ENCODE results near the gene OSBPL2. TPM values are rescaled to one million over a fixed set of nuclear protein-coding genes. Genes with fewer than 3 reads are reported as not detected.

OSBPL2 gene
- total RNA-seq, 1 experiment from 2014 or later, result 44.9 TPM

DNA sequence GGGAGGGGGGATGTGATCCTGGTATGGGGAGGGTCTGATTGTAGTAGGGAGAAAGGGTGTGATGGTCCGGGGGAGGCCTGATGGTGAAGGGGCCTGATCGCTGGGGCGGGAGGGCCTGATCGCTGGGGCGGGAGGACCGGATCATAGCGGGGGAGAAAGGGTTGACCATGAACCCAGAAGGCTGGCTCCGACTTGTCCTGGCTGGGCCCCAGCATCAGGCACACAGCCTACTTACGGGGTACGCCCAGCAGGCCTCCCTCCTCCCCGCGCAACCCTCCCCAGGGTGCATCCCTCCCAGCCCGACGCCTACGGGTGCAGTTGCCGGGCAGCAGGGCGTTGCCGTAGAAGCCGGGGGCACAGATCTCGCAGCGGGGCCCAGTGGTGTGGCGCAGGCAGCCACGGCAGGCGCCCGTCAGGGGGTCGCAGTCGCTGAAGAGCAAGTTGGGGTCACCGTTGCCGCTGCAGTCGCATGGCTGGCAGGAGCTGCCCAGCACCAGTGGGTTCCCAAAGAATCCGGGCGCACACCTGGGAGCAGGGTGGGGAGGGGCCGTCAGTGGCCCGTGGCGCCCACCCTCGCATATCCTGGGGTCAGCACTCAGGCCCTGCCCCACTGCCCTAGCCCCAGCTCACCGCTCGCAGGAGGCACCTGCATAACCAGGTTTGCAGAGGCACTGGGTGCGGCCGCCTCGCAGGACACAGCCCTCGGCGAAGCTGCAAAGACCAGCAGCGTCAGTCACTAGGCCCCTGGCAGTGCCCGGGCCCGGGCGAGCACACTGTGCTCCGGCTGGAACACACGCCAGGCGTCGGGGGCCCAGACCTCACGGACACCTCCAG is 85.0 kb downstream of the OSBPL2 start:
- no peak for DNase-seq (ENCODE audit: low spot score)

DNA sequence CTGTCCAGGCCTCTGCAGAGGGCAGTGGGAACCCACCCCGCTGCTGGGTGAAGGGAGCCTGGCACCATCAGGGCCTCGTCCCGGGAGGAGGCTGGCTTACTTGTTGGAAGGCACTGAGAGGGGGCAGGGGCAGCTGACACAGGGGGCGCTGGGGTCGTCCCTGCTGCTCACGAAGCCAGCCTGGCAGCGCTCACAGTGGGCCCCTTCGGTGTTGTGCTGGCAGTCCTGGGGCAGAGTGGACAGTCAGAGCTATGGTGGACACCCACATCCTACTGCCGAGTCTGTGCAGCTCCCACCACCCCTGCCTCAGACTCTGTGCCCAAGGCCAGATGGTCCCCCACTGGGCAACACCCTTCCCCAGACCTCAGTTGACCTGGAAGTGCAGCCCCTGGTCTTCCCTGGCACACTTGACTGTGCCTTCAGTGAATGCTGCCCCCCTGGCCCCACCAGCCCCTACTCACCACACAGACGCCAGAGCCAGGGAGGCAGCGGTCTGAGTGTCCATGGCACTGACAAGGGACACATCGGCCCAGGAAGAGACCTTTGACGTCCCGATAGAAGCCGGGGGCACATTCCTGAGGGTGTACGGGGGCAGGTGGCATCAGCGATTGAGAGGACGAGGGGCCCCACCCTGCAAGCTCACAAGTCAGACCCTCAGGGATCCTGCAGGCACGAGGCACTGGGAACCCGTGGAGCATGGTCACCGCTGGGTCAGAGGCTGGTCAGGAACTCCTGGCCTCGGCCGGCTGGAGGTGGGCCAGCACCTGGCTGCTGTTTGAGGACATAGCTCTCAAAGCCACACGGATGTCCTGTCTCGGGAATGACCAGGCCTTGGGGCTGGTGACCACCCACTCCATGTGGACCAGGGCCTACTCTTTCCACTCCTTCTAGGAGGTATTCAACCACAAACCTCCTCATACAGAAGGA is 85.9 kb downstream of the OSBPL2 start:
- no peak for DNase-seq (ENCODE audit: low spot score)

DNA sequence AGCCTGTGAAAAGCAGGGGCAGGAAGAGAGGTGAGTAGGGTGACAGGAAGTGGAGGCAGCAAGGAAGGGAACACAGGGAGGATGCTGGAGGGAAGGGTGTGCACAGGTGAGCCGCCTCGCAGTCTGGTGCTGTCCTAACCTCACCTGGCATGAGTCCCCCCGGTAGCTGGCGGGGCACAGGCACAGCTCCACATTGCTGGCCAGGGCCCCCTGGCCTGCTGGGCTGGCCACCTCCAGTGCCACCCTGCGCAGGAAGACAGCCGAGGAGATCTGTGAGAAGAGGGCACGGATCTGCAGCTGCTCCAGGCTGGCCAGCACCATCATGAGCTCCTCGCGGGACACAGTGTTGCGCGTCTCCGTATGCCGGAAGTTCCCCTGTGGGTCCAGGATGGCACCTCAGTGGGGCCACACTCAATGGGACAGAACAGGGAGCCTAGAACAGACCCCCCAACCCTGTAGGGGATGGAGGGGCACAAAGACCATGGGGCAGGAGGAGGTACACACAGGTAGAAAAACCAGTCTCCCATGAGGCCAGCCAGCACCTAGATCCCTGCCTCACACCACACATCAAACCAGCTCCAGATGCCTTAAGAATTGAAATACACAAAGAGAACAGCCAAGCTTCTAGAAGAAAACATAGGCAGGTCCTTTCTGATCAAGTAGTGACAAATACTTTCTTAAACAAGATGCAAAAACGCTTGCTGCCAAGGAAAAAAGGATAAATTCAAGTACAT is 87.0 kb downstream of the OSBPL2 start:
- no peak for DNase-seq (ENCODE audit: low spot score)

DNA sequence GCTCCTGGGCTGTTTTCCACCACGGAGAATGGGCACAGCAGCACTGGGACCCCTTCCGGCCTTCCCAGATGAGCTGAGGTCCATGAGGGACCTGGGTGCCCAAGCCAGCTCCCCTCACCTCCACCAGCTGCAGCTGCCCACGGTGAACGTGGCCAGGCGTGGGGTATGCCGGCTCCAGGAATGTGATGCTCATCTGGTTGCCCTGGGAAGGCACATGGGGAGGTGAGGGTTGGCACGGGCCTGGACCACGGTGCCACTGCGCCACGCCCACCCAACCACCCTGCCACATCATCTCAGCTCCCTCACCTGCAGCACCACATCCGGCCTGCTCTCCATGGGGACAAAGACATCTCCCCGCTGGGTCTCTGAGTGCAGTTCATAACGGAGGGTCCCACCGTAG is 88.2 kb downstream of the OSBPL2 start:
- DNase-seq (ENCODE audit: low spot score), result no peak

DNA sequence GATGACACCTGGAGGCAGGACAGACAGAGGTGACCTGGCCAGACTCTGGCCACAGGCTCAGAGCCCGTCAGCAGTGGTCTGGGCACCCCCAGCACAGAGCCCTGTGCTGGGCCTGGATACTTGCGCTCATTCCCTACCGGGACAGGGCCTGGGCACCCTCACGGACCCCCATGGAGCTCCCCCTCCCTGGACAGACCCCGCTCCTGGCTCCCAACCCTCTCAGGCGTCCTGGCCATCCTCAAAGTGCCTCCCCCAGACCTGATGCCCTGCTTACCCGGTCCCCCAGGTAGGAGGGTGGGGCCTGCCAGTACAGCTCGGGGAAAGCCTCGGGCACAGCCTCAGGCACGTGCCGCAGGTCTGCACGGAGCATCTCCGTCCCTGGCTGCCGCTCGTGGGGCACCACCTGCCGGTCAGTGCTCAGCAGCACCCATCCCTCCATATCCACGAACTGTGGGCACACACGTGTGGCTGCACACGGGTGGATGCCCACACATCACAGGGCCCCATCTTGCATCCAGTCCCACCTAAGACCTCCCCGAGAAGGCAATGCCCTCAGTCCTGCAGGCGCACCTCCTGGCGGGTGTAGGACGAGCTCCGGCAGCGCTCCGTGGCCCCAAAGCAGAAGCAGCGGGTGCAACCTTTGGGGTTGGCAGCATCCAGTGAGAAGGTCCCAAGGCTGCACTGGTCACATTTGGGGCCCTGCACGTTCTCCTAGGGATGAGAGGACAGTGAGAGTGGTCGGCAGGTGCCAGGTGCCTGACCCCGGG is 88.8 kb downstream of the OSBPL2 start:
- DNase-seq (ENCODE audit: low spot score), result no peak

DNA sequence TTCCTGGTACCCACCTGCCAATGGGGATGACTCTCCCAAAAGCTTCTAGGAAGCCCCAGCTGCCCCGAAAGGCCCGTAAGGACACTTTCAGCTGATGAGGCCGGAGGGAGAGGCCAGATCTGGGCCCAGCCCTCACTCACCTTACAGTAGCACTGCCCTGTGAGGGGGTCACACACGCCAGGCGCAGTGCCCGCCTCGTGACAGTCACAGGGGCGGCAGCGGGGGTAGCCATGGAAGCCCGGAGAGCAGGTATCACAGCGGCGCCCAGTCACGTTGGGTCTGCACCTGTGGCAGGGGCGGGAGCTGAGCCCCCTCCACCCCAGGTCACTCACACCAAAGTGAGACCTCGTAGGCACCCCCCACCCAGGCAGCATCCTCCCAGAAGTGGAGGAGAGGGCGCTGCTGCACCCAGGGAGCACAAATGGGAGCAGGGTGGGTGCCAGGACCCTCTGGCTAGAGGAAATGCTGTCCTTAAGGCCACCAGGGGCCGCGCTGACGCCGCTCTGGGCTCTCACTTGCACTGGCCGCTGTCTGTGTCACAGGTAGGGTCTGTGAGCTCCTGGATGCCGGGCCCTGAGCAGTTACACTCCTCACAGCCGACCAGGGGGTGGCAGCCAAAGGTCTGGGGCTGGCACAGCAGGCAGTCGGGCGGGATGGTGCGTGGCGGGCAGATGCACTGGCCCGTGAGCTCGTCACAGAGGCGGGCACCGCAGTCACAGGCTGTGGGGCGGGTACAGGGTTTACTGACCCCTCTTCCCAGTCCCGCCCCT is 89.6 kb downstream of the OSBPL2 start:
- DNase-seq (ENCODE audit: low spot score), result no peak

DNA sequence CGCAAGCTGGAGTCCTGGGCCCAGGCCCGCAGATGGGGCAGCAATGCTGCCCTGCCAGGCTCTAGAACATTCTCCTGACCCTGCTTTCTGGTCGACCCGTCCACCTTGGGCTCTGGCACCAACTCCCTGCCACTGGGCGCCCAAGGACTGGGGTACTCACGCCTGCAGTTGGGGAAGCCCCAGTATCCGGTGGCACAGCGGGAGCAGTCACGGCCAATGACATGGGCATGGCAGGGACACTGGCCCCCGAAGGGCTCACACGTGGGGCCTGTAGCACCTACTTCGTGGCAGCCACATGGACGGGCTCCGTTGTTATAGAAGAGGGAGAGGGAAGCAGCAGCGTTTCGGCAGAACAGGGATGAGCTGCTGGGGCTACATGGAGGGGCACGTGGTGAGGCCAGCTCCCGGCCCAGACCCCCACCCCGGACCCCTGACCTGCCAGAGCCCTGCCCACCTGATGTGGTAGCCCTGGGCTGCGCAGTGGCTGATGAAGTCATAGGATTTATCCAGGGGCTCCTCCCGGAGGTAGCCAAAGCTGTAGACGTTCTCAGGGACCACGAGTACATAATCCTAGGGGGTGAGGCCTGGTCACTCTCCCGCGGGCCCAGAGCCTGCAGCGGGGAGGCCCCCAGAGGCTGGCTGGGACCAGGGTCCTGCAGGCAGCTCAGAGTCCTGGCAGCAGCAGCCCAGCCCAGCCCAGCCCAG is 90.5 kb downstream of the OSBPL2 start:
- no peak for DNase-seq (ENCODE audit: low spot score)

DNA sequence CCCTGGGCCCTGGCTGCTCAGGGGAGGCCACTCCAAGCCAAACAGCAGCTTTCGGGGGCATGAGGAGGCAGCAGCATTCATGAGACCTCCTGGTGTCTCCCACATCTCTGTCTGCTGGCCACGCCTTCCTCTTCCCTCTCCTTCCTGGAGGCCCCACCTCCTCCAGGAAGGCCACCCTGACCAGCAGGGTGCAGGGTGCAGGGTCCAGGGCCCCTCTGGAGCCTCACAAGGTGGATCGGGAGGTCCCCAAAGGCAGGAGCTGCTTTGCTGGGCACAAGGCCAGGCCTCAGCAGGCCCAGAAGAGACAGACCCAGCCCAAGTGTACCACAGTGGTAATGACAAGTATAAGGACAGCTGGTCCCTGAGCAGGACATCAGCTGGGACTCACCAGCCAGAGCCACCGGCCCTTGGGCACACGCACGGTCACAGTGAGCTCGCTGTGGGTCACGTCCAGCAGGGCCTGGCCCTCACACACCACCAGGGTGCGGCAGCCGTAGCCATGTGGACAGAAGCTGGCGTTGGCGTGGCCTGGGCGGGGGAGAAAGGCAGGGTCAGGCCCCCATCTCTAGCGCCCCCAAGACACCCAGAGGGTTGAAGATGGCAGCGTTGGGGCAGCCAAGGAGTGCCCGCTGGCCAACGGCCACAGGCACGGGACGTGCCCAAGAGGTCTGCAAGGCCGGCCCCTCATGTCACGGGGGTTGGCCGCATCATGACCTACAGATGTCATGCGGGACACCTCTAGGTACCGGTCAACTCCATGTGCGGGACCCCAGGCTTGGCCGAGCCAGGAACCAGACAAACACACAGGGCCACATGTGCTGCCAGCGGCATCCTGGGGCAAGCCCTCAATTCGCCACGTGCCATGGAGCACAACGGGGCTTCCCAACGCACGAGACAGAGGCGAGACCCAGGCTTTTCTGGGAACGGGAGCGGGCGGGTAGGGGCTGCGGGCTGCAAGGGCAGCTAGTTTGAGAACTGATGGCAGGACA is 91.4 kb downstream of the OSBPL2 start:
- no peak for DNase-seq (ENCODE audit: low spot score)

DNA sequence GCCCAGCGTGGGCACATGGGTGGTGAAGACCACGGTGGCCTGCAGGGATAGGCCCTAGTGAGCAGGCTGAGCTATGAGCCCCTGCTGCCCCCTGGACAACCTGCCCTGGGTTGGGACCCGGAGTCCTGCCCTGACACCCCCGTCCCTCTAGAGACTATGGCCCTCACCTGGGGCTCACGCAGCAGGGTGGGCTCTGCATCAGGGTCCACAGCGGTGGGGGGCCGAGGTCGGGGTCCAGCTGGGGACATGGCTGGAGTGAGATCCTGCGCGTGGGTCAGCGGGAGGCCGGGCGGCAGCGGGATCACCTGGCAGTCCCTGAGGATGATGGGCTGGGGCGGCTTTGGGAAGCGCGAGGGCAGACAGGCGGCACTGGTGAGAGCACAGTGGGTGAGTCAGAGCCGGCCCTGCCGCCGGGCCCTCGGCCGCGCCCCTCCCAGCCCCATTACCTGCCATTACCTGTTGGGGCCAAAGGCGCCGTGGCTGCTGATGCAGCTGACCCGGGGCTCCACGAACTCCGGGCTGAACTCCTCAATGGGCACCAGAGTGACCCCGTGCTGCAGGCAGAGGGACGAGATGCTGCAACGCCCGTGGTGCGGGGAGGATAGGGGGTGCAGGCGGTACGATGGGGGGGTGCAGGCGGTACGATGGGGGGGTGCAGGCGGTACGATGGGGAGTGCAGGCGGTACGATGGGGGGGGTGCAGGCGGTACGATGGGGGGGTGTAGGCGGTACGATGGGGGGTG is 92.4 kb downstream of the OSBPL2 start:
- no peak for DNase-seq (ENCODE audit: low spot score)

DNA sequence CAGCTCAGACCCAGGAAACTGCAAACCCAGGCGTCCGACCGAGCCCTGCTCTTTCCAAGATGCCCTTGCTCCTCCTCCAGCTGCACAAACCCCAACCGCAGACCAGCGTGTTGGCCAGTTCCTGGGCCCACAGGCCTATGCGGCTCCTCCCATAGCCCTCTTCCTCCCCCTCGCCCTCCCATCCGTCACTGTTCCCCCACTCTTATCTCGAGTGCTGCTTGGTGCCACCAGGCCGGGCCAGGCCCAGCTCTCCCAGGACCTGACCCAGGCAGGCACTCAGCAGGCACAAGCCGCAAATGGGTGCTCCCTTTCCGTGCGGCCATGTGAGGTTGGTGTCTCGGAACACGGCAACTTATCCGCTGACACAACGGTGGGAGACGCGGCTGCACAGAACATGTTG is 93.0 kb downstream of the OSBPL2 start:
- no peak for DNase-seq (ENCODE audit: low spot score)

DNA sequence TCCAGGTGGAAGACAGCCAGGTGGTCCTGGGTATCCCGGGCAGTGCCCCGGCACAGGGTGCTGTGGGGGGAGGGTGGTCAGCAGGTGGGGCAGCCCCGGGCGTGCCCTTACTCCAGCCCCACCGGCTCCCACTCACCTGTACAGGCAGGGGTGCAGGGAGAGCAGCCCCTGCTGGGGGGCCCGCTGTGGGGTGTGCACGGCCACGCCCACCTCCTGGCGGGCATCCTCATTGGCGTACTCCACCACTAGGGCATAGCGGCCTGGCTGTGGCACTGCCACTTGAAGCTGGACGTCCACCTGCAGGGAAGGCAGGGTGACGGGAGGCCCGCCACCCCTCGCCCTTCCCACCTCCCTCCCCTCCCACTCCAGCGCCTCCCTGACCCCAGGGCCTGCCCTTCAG is 94.1 kb downstream of the OSBPL2 start:
- no peak for DNase-seq (ENCODE audit: low spot score)

DNA sequence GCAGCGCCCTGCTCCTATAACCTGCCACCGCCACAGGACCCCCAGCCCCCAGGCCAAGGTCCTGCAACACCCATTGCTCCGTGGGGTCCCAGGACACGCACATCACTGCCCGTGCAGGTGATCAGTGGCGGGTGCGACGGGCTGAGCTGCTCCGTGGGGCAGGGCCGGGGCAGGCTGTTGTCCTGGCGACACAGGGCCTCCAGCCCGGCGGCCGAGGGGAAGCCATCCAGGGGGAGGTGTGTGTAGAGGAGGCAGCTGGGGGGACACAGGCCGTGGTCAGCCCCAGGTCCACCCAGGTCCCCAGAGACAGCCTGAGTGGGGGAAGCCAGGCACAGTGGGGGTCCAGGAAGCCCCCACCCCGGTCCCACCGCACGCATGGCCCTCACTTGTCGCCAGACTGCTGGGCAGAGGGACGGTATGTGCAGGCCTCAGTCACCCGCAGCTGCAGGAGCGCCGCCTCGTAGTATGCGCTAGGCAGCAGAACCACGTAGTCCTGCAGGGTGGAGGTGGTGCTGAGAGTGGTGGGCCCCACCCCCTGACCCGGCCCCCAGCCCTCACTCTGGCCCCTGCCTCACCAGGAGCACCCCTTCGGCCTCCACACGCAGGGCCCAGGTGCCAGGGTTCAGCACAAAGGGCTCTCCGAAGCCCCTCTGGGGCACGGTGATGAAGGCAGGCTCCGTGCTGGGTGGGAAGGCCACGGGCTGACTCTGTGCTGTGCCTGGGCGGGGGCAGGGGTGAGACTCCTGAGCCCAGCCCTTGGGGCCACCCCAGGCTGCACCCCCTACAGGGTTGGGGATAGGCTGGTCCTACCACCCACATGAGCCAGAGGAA is 94.9 kb downstream of the OSBPL2 start:
- DNase-seq (ENCODE audit: low spot score), result no peak

DNA sequence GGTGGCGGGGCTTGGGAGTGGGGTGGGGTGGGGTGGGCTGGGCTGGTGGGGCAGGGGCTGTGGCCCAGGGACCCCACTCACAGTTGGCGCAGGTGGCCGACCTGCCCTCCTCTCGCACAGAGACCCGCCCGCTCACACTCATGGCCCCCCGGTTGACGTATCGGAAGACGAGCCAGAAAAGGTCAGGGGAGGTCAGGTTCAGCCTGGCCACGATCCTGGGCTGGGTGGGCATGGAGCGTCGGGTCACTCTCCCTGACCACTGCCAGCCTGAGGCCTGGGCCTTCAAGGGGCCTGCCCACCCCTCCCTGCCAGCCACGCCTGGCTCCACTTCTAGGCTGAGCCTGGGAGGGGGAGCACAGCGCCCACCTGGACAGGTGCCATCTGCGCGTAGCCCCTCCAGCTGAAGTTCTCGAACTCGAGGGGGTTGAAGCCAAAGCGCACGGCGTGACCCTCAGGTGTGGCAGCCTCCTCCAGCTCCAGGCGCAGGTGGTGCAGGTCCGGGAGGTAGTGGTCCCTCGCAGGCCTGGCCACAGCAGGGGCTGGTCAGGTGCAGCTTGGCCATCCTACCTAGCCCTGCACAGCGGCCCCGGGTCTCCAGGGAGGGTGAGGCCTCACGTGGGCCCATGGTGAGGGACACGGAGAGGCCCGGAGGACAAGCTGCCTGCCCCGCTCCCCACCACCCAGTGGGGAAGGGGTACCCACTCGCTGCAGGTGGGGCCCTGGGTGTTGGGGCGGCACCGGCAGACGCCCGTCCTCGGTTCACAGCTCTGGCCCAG is 95.7 kb downstream of the OSBPL2 start:
- DNase-seq (ENCODE audit: low spot score), result no peak

DNA sequence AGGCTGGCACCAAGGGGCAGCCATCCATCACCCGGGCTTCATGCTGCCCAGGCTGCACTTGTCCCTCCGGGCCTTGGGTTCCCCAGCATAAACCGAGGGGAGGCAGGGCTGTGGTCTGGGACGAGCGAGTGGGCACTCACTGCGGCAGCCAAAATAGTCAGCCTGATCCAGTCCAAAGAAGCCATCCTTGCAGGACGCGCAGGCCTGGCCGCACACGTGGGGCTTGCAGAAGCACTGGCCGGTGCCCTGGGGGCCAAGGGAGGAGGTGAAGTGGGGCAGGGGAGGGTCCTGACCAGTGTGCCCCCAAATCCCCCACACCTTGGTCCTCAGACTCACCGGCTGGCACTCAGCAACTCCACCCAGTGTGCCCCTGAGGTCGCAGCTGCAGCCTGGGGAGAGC is 96.6 kb downstream of the OSBPL2 start:
- DNase-seq (ENCODE audit: low spot score), result no peak

DNA sequence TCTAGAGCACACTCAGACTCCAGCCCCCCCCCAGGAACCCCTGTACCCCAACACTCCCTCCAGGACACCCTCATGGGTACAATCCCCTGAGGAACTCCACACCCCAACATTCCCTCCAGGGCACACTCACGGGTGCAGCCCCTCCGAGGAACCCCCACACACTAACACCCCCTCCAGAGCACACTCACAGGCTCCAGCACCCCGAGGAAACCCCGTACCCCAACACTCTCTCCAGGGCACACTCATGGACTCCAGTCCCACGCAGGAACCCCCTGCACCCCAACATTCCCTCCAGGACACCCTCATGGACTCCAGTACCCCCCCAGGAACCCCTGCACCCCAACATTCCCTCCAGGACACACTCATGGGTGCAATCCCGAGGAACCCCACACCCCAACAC is 97.2 kb downstream of the OSBPL2 start:
- DNase-seq (ENCODE audit: low spot score), result no peak

DNA sequence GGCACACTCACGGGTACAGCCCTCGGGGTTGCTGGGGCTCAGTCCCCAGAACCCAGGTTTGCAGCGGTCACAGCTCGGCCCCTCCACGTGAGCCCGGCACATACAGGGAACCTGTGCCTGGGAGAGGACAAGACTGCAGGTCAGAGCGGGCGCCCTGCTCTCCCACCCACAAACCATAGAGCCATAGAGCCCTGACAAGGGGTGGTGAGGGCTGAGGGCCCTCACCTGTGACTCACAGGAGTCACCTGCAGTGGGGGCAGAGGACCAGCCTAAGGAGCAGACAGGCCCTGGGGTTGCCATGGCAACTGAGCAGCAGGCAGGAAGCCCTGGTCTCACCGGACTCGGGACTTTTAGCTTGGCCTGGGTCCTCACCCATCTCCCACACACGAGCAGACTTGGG is 98.0 kb downstream of the OSBPL2 start:
- DNase-seq (ENCODE audit: low spot score), result no peak
